SK-N-SH (cell line): ENCODE measurements around the gene GUCD1. TPM values are rescaled to one million over a fixed set of nuclear protein-coding genes. Genes with fewer than 3 reads are reported as not detected.

Source experiments
- CTCF ChIA-PET: fragments of 300-600, 350-600 bp; formaldehyde crosslinking; extraction: SDS; loops from one replicate; lab custom pipeline; 2021; lab: Yijun Ruan, JAX
- POLR2A ChIA-PET: fragments of 350-600 bp; sonication (Branson Sonifier 250); formaldehyde crosslinking; extraction: SDS; loops from one replicate; lab custom pipeline; 2020; ENCODE audit warnings: antibody characterized with exemption, inconsistent platforms; lab: Yijun Ruan, JAX
- DNase-seq: peaks from one replicate; pipeline ENCODE4 v3.0.0; 2012
- H2AFZ ChIP-seq: fragments of 200-600 bp; sonication (generic); 2 replicates; pipeline ENCODE4 v1.8.1; 2016; ENCODE audit warnings: antibody characterized with exemption, mild to moderate bottlenecking, low read depth
- H3F3A ChIP-seq: fragments of 200-600 bp; sonication (generic); replicated peaks from 2 replicates; pipeline ENCODE3; 2016; ENCODE audit warnings: antibody characterized with exemption, mild to moderate bottlenecking; ENCODE audit not compliant: insufficient read depth
- H3K27ac ChIP-seq, 2 experiments: fragments of 200-500 bp in 1 of 2; fragments of 200-600 bp in 1 of 2; sonication (Bioruptor generic) in 1 of 2; sonication (generic), shearing (Covaris generic) in 1 of 2; 2 replicates each; pipeline versions ENCODE4 v1.5.1 to v1.6.1; 2014 to 2016; ENCODE audit warnings: low read depth in 2 of 2, inconsistent platforms in 1 of 2, low read length in 1 of 2, mild to moderate bottlenecking in 1 of 2, mixed read lengths in 1 of 2
- H3K27me3 ChIP-seq: fragments of 200-600 bp; sonication (generic), shearing (Covaris generic); 2 replicates; pipeline ENCODE4 v1.6.1; 2016; ENCODE audit warnings: mixed run types; ENCODE audit not compliant: insufficient read depth
- H3K36me3 ChIP-seq, 2 experiments: fragments of 200-500 bp in 1 of 2; fragments of 200-600 bp in 1 of 2; sonication (Bioruptor generic) in 1 of 2; sonication (generic) in 1 of 2; replicated peaks in 1 of 2; 2 replicates each; pipeline versions ENCODE3 to v1.5.1; 2014 to 2016; ENCODE audit warnings: low read length in 1 of 2, mild to moderate bottlenecking in 1 of 2; ENCODE audit not compliant: insufficient read depth in 2 of 2, control insufficient read depth in 1 of 2
- H3K4me1 ChIP-seq, 2 experiments: fragments of 200-500 bp in 1 of 2; fragments of 200-600 bp in 1 of 2; sonication (Bioruptor generic) in 1 of 2; sonication (generic), shearing (Covaris generic) in 1 of 2; 2 replicates each; pipeline versions ENCODE4 v1.5.1 to v1.6.1; 2014 to 2016; ENCODE audit warnings: low read depth in 1 of 2, low read length in 1 of 2, mixed run types in 1 of 2; ENCODE audit not compliant: insufficient read depth in 2 of 2, control insufficient read depth in 1 of 2
- H3K4me2 ChIP-seq: fragments of 200-600 bp; sonication (generic), shearing (Covaris generic); 2 replicates; pipeline ENCODE4 v1.6.1; 2017; ENCODE audit warnings: mixed run types
- H3K4me3 ChIP-seq, 2 experiments: fragments of 200-500 bp in 1 of 2; fragments of 200-600 bp in 1 of 2; sonication (Bioruptor generic) in 1 of 2; sonication (generic), shearing (Covaris generic) in 1 of 2; 2 replicates each; pipeline versions ENCODE4 v1.5.1 to v1.8.1; 2014 to 2016; ENCODE audit warnings: low read depth in 2 of 2, inconsistent platforms in 1 of 2, low read length in 1 of 2, mild to moderate bottlenecking in 1 of 2, mixed read lengths in 1 of 2, moderate library complexity in 1 of 2
- H3K79me2 ChIP-seq: fragments of 200-600 bp; sonication (generic); 2 replicates; pipeline ENCODE4 v1.8.1; 2017; ENCODE audit warnings: mild to moderate bottlenecking; ENCODE audit not compliant: insufficient read depth
- H3K9ac ChIP-seq: fragments of 200-600 bp; sonication (generic); 2 replicates; pipeline ENCODE4 v1.6.1; 2017; ENCODE audit warnings: mixed run types
- H3K9me2 ChIP-seq: fragments of 200-600 bp; sonication (generic); 2 replicates; pipeline ENCODE4 v1.6.1; 2017; ENCODE audit warnings: mixed run types
- H3K9me3 ChIP-seq: fragments of 200-600 bp; sonication (generic); 2 replicates; pipeline ENCODE4 v1.6.1; 2017; ENCODE audit warnings: mixed run types, mild to moderate bottlenecking, moderate library complexity
- H4K20me1 ChIP-seq: fragments of 200-600 bp; sonication (generic); 2 replicates; pipeline ENCODE4 v1.6.1; 2017; ENCODE audit warnings: mild to moderate bottlenecking, mixed run types; ENCODE audit not compliant: insufficient read depth
- EZH2phosphoT487 ChIP-seq: fragments of 200-600 bp; sonication (generic); IDR thresholded peaks from 2 replicates; pipeline ENCODE4 v1.6.1; 2017; ENCODE audit warnings: low read depth, mixed run types, mild to moderate bottlenecking, antibody characterized with exemption, moderate library complexity, borderline replicate concordance
- FOXJ3 ChIP-seq: sonication (generic); formaldehyde crosslinking; IDR thresholded peaks from 2 replicates; pipeline ENCODE4 v1.5.1; 2020; ENCODE audit warnings: mild to moderate bottlenecking, missing genetic modification reagents
- GABPA ChIP-seq: IDR thresholded peaks from 2 replicates; pipeline ENCODE4 v1.4.0; 2012; ENCODE audit warnings: low read depth, mild to moderate bottlenecking
- GATA2 ChIP-seq: sonication (generic); formaldehyde crosslinking; IDR thresholded peaks from 2 replicates; pipeline ENCODE4 v1.5.0; 2020; ENCODE audit warnings: mild to moderate bottlenecking, missing genetic modification reagents
- MXI1 ChIP-seq: IDR thresholded peaks from 2 replicates; pipeline ENCODE4 v1.6.1; 2012; ENCODE audit warnings: mild to moderate bottlenecking, low read depth, low read length, improper control_type of control experiment
- RAD21 ChIP-seq: IDR thresholded peaks from 2 replicates; pipeline ENCODE4 v1.6.1; 2012; ENCODE audit warnings: mild to moderate bottlenecking, low read length
- RCOR1 ChIP-seq: fragments of 150-350 bp; IDR thresholded peaks from 2 replicates; pipeline ENCODE4 v1.6.1; 2017; ENCODE audit warnings: antibody characterized with exemption, low read length
- REST ChIP-seq: IDR thresholded peaks from 2 replicates; pipeline ENCODE4 v1.6.1; 2012; ENCODE audit warnings: mild to moderate bottlenecking, low read depth, low read length, moderate library complexity
- RXRA ChIP-seq: IDR thresholded peaks from 2 replicates; pipeline ENCODE4 v1.4.0; 2012; ENCODE audit warnings: low read depth, mild to moderate bottlenecking, borderline replicate concordance
- SIN3A ChIP-seq: IDR thresholded peaks from 2 replicates; pipeline ENCODE4 v1.6.1; 2012; ENCODE audit warnings: low read depth, mild to moderate bottlenecking, low read length, moderate library complexity, borderline replicate concordance
- SMC3 ChIP-seq: IDR thresholded peaks from 2 replicates; pipeline ENCODE4 v1.6.1; 2012; ENCODE audit warnings: low read depth, low read length, improper control_type of control experiment
- TAF1 ChIP-seq: IDR thresholded peaks from 2 replicates; pipeline ENCODE4 v1.6.1; 2012; ENCODE audit warnings: low read depth, mild to moderate bottlenecking, low read length, moderate library complexity, borderline replicate concordance
- TCF12 ChIP-seq: IDR thresholded peaks from 2 replicates; pipeline ENCODE4 v1.4.0; 2012
- USF1 ChIP-seq: IDR thresholded peaks from 2 replicates; pipeline ENCODE4 v1.4.0; 2012; ENCODE audit warnings: low read depth, borderline replicate concordance
- YY1 ChIP-seq: IDR thresholded peaks from 2 replicates; pipeline ENCODE4 v1.4.0; 2012; ENCODE audit warnings: low read depth, mild to moderate bottlenecking
- WGBS: methylation state at CpG from one replicate; pipeline ENCODE4 v1.1.6; 2017; ENCODE audit warnings: low lambda C conversion rate; 5-methylcytosine and 5-hydroxymethylcytosine counted together
- polyA plus RNA-seq, 3 experiments: library from polyadenylated mRNA; depleted of rRNA; stranded (reverse); fragments of >200 nt; gene quantifications; 2 replicates each; pipeline ENCODE4 v1.2.3, GENCODE V29; 2012
- TF ChIP-seq, protein P1 (sequence below): fragments of 200-600 bp; sonication (generic); IDR thresholded peaks from 2 replicates; pipeline ENCODE4 v1.6.1; 2017; ENCODE audit warnings: antibody characterized with exemption, mild to moderate bottlenecking, moderate library complexity
- TF ChIP-seq, protein P2 (sequence below): IDR thresholded peaks from 2 replicates; pipeline ENCODE4; 2012
- TF ChIP-seq, protein P3 (sequence below): IDR thresholded peaks from 2 replicates; pipeline ENCODE4 v1.4.0; 2012; ENCODE audit warnings: low read depth

Gene GUCD1
- polyA plus RNA-seq, 1 of the 3 experiments (the other 2 are of a cell fraction): 71.0 TPM

DNA sequence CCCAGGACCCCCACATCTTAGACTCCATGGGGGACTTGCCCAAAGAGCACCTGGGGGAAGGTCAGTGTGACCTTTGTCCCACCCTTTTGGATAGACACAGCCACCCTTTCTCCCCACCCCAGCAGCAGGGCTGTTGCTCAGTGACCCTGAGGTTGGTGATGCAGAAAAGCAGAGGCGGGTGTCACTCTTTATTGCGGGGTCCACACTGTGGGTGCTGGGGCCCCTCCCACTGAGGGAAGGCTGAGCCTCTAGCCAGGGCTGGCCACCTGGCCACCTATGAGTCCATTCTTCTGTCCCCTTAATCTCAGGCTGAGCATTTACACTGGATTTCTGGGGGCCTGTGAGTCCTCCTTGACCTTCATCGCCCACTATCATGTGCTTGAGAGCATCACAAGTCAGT is 30.5 kb upstream of the GUCD1 start:
- Histone ChIP-seq H3K4me2 (no peak overlapping the region), H3K27me3 (no peaks in the 10 kb centered on the region), H3K9me2 (no peaks in the 10 kb centered on the region), H3K36me3 (peaks cover 0 to 21% of the 10 kb centered on the region in 2 experiments), H3F3A (peaks cover 3% of the 10 kb centered on the region), H2AFZ (no peak overlapping the region), H3K9ac (no peak overlapping the region), H3K79me2 (no peaks in the 10 kb centered on the region), H3K9me3 (no peaks in the 10 kb centered on the region), H3K4me3 (no peak overlapping the region), H3K27ac (no peak overlapping the region), H4K20me1 (no peaks in the 10 kb centered on the region), H3K4me1 (peaks cover 10 to 42% of the 10 kb centered on the region in 2 experiments; a peak in 2 of 4 replicates)
- DNase-seq: no peak
- POLR2A ChIA-PET: no interaction called here
- TF ChIP-seq, protein P1, sequence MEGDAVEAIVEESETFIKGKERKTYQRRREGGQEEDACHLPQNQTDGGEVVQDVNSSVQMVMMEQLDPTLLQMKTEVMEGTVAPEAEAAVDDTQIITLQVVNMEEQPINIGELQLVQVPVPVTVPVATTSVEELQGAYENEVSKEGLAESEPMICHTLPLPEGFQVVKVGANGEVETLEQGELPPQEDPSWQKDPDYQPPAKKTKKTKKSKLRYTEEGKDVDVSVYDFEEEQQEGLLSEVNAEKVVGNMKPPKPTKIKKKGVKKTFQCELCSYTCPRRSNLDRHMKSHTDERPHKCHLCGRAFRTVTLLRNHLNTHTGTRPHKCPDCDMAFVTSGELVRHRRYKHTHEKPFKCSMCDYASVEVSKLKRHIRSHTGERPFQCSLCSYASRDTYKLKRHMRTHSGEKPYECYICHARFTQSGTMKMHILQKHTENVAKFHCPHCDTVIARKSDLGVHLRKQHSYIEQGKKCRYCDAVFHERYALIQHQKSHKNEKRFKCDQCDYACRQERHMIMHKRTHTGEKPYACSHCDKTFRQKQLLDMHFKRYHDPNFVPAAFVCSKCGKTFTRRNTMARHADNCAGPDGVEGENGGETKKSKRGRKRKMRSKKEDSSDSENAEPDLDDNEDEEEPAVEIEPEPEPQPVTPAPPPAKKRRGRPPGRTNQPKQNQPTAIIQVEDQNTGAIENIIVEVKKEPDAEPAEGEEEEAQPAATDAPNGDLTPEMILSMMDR: no peak
- TF ChIP-seq USF1 (no peak), REST (no peak), GATA2 (CRISPR knock-in tag) (no peak), SIN3A (no peak), FOXJ3 (no peak), TCF12 (no peak), RAD21 (no peak), MXI1 (no peak), RCOR1 (no peak), SMC3 (no peak), RXRA (no peak), EZH2phosphoT487 (no peak), YY1 (no peak), GABPA (no peak), TAF1 (no peak)
- TF ChIP-seq, protein P2, sequence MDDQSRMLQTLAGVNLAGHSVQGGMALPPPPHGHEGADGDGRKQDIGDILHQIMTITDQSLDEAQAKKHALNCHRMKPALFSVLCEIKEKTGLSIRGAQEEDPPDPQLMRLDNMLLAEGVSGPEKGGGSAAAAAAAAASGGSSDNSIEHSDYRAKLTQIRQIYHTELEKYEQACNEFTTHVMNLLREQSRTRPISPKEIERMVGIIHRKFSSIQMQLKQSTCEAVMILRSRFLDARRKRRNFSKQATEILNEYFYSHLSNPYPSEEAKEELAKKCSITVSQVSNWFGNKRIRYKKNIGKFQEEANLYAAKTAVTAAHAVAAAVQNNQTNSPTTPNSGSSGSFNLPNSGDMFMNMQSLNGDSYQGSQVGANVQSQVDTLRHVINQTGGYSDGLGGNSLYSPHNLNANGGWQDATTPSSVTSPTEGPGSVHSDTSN: no peak
- TF ChIP-seq, protein P3, sequence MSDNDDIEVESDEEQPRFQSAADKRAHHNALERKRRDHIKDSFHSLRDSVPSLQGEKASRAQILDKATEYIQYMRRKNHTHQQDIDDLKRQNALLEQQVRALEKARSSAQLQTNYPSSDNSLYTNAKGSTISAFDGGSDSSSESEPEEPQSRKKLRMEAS: no peak
- WGBS: 100% methylated on average over 3 of the region's 3 CpGs
- CTCF ChIA-PET: no interaction called here
